Upper lobe of left lung (tissue), 6 donors: ENCODE data around the gene PCSK9. TPM values are rescaled to one million over a fixed set of nuclear protein-coding genes. Genes with fewer than 3 reads are reported as not detected.

Source experiments
- ATAC-seq, 2 donors: fragments of 200-7000 bp; cut with Tn5 transposase; one replicate each; pipeline ENCODE4 v1.9.1; 2022; ENCODE audit warnings: mild to moderate bottlenecking in 2 of 2, moderate library complexity in 2 of 2; ENCODE audit not compliant: low FRiP score in 2 of 2
- DNase-seq, 2 donors: peaks; one replicate each; pipeline ENCODE4 v3.0.0-alpha.2; 2019 to 2020
- H3K27ac ChIP-seq, 4 donors: fragments of 200-600 bp; sonication (generic); one replicate each; pipeline ENCODE4 v1.5.1; 2016 to 2019
- H3K27me3 ChIP-seq, 4 donors: fragments of 200-600 bp; sonication (generic); one replicate each; pipeline ENCODE4 v1.5.1; 2017 to 2019
- H3K36me3 ChIP-seq, 4 donors: fragments of 200-600 bp; sonication (generic); one replicate each; pipeline ENCODE4 v1.5.1; 2016 to 2019
- H3K4me1 ChIP-seq, 4 donors: fragments of 200-600 bp; sonication (generic); one replicate each; pipeline ENCODE4 v1.5.1; 2018 to 2019
- H3K4me3 ChIP-seq, 4 donors: fragments of 200-600 bp; sonication (generic); one replicate each; pipeline ENCODE4 v1.5.1; 2017 to 2019; ENCODE audit warnings: mild to moderate bottlenecking in 2 of 4, moderate library complexity in 1 of 4
- H3K9me3 ChIP-seq, 4 donors: fragments of 200-600 bp; sonication (generic); one replicate each; pipeline ENCODE4 v1.5.1; 2018 to 2019
- EP300 ChIP-seq, 4 donors: sonication (generic); formaldehyde crosslinking; IDR thresholded peaks; one replicate each; pipeline ENCODE4 v1.5.1; 2017; ENCODE audit warnings: antibody characterized with exemption in 4 of 4, control low read depth in 2 of 4
- POLR2A ChIP-seq, 4 donors: fragments of 450-650 bp; IDR thresholded peaks; one replicate each; pipeline ENCODE4 v1.5.1; 2016 to 2017; ENCODE audit warnings: antibody characterized with exemption in 4 of 4, mild to moderate bottlenecking in 2 of 4
- POLR2AphosphoS5 ChIP-seq, 2 donors: sonication (generic); formaldehyde crosslinking; IDR thresholded peaks; one replicate each; pipeline ENCODE4 v1.5.1; 2017; ENCODE audit warnings: antibody characterized with exemption in 2 of 2
- WGBS, 2 donors: methylation state at CpG; one replicate each; pipeline ENCODE4 v1.1.5; 2017 to 2018; 5-methylcytosine and 5-hydroxymethylcytosine counted together
- total RNA-seq, 6 donors: library from RNA; depleted of rRNA in 4 of 6; stranded (reverse); fragments of >200 nt in 4 of 6; gene quantifications; one replicate each; pipeline versions ENCODE4 v1.1.0 to v1.2.1, GENCODE V29; 2016 to 2021
- TF ChIP-seq, protein P1 (sequence below), 6 experiments: fragments of 450-650 bp in 4 of 6; fragments of 200-600 bp in 2 of 6; sonication (generic) in 2 of 6; IDR thresholded peaks; one replicate each; pipeline ENCODE4 v1.5.1; 2016 to 2019; ENCODE audit warnings: antibody characterized with exemption in 6 of 6
- donor health status: DM: no; HTN: no; CAD: no; lungs with moderate emphysema.
- donor health status: DM: no; HTN: yes; CAD: no; lungs with severe emphysema.

The PCSK9 gene
- total RNA-seq, 6 donors from 2014 or later: 9.4 to 63.9 (median 31.5) TPM

DNA sequence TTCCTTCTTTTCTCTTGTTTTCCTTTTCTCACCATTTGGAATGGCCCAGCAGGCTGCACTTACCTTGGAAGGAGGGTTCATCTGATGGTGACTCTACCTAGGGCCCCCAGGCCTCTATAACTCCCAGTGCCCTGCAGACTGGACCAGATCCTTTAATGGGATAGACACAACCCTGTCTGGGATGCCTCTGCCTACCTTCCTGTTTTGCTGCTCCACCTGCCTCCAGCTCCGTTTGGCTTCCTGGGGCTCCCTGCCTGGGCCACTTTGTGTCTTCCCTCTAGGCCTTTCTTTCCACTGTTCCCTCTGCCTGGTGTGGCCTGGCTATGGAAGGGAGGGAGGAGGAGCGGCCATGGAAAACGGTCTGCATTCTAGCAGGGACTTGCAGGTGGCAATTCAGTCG, 7.5 kb downstream of the PCSK9 start:
- Histone ChIP-seq H3K4me1 (no peaks in the 10 kb centered on the region), H3K9me3 (no peaks in the 10 kb centered on the region), H3K4me3 (no peak overlapping the region), H3K27me3 (no peaks in the 10 kb centered on the region), H3K36me3 (peaks cover 0 to 5% (median 2%) of the 10 kb centered on the region in 4 donors), H3K27ac (no peak overlapping the region)
- TF ChIP-seq POLR2AphosphoS5 (IDR thresholded peaks at IDR 0.05) (no peak), EP300 (IDR thresholded peaks at IDR 0.05) (no peak), POLR2A (IDR thresholded peaks at IDR 0.05) (no peak)
- ATAC-seq: no peak
- no peak for DNase-seq
- WGBS, 2 donors: 88 to 90% methylated on average over 4 of the region's 4 CpGs

DNA sequence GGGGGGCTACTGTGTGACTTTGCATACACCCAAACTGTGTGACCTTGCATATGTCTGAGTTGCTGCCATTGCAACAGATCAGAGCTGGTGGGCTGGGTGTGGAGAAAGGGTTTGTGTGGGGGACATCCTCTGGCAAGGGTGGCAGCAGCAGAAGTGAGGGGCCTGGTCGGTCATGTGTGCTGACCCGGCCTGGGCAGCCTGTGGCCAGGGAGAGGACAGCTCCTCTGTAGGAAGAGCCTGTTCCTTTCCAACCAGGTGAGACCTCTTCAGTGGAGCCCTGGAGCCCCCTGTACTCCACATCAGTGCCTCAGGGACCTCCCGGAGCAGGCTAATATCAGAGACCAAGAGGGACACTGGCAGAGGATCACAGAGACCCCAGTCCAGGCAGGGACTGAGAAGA, 8.3 kb downstream of the PCSK9 start:
- H3K4me3 ChIP-seq: no peak overlapping the region
- TF ChIP-seq, protein P1, sequence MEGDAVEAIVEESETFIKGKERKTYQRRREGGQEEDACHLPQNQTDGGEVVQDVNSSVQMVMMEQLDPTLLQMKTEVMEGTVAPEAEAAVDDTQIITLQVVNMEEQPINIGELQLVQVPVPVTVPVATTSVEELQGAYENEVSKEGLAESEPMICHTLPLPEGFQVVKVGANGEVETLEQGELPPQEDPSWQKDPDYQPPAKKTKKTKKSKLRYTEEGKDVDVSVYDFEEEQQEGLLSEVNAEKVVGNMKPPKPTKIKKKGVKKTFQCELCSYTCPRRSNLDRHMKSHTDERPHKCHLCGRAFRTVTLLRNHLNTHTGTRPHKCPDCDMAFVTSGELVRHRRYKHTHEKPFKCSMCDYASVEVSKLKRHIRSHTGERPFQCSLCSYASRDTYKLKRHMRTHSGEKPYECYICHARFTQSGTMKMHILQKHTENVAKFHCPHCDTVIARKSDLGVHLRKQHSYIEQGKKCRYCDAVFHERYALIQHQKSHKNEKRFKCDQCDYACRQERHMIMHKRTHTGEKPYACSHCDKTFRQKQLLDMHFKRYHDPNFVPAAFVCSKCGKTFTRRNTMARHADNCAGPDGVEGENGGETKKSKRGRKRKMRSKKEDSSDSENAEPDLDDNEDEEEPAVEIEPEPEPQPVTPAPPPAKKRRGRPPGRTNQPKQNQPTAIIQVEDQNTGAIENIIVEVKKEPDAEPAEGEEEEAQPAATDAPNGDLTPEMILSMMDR (IDR thresholded peaks at IDR 0.05): no peak
- TF ChIP-seq EP300 (IDR thresholded peaks at IDR 0.05) (no peak), POLR2AphosphoS5 (IDR thresholded peaks at IDR 0.05) (no peak), POLR2A (IDR thresholded peaks at IDR 0.05) (no peak)
- H3K36me3 ChIP-seq: peaks cover 0 to 8% (median 2%) of the 10 kb centered on the region in 4 donors
- no peaks in the 10 kb centered on the region for H3K27me3 ChIP-seq
- no peaks in the 10 kb centered on the region for H3K9me3 ChIP-seq
- ATAC-seq (no peak), DNase-seq (no peak)
- H3K27ac ChIP-seq: no peak overlapping the region
- peaks cover 0 to under 1% (median 0%) of the 10 kb centered on the region in 4 donors for H3K4me1 ChIP-seq
- WGBS, 2 donors: 97 to 100% methylated on average over 1 to 3 of the region's 3 CpGs

DNA sequence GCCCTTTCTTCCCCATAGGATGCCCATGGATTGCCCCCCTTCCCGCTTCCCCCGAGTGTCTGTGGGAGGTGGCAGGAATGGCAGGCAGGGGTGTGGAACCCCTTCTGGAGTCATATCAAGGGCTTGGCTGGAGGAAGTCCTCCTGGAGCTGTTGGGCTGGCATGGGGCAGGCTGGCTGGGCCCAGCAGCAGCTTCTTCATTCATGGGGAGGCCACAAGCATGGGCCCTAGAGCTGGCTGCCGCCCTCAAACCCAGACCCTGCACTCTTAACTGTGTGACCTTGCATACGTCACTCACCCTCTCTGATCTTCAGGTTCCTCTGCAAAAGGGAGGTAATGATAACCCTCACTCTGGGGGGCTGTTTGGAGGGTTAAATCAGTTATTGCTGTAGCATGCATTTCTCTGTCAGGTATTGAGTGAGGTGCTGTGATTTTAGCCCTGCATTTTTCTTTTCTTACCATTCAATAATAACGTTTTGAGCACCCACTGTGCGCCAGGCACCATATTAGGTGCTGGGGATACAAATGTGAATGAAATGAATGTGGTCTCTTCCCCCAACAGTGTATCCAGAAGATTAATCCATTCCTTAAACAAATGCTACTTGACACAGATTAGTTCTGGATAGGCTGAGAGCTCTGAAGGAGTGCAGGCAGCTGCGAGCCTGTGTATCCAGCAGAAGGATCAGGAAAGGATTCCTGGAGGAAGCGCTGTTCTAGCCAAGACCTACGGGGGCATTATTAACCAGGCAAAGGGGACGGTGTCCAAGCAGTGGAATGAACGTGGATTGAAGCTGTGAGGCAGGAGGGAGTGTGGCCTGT, 9.3 kb downstream of the PCSK9 start:
- no peak overlapping the region for H3K4me3 ChIP-seq
- H3K4me1 ChIP-seq: peaks cover 0 to 5% (median 2%) of the 10 kb centered on the region in 4 donors
- WGBS, 2 donors: 87 to 89% methylated on average over 10 to 11 of the region's 11 CpGs
- no peak for DNase-seq
- peaks cover 0 to 13% (median 2%) of the 10 kb centered on the region in 4 donors for H3K36me3 ChIP-seq
- H3K9me3 ChIP-seq: no peaks in the 10 kb centered on the region
- TF ChIP-seq POLR2AphosphoS5 (IDR thresholded peaks at IDR 0.05) (no peak), POLR2A (IDR thresholded peaks at IDR 0.05) (no peak), EP300 (IDR thresholded peaks at IDR 0.05) (no peak)
- TF ChIP-seq, protein P1 (IDR thresholded peaks at IDR 0.05): no peak
- no peak for ATAC-seq
- no peaks in the 10 kb centered on the region for H3K27me3 ChIP-seq
- H3K27ac ChIP-seq: no peak overlapping the region

DNA sequence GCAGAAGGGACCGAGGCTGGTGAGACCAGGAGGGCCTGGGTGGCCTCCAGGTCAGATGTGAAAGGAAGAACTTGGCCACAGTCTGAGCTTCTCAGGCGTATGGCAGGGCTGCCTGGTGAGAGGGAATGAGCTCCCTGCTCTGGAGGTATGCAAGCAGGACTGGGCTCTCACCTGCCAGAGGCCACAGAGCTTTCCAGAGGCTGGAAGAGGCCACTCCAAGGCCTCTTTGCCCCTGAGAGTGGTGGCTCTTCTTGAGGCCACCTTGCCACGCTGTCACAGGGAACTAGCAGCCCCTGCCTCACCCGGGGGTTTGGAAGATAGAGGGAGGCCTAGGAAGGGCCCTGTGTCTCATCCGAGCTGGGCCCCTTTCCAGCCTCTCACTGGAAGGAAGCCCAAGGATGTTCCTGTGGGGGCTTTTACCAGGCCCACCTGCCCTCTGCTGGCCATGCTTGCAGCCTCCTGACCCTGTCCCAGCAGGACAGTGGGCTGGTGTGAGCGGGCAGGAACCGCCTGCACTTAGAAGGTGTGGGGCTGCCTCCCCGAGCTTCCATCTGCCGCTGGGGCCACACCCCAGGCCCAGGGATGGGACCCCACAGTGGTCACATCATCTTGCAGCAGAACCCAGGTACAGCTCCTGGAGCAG, 10.0 kb downstream of the PCSK9 start:
- DNase-seq (peak in 1 of 2 donors; percentile 52), ATAC-seq (no peak)
- 82 to 83% methylated on average over 5 to 9 of the region's 9 CpGs for WGBS, 2 donors
- TF ChIP-seq POLR2A (IDR thresholded peaks at IDR 0.05): no peak
- TF ChIP-seq EP300 (IDR thresholded peaks at IDR 0.05): no peak
- TF ChIP-seq, protein P1 (IDR thresholded peaks at IDR 0.05): no peak
- TF ChIP-seq POLR2AphosphoS5 (IDR thresholded peaks at IDR 0.05): no peak
- Histone ChIP-seq H3K27ac (no peak overlapping the region), H3K4me1 (peaks cover 0 to 5% (median 2%) of the 10 kb centered on the region in 4 donors), H3K9me3 (no peaks in the 10 kb centered on the region), H3K4me3 (no peak overlapping the region), H3K27me3 (no peaks in the 10 kb centered on the region), H3K36me3 (peaks cover 0 to 16% (median 2%) of the 10 kb centered on the region in 4 donors)

DNA sequence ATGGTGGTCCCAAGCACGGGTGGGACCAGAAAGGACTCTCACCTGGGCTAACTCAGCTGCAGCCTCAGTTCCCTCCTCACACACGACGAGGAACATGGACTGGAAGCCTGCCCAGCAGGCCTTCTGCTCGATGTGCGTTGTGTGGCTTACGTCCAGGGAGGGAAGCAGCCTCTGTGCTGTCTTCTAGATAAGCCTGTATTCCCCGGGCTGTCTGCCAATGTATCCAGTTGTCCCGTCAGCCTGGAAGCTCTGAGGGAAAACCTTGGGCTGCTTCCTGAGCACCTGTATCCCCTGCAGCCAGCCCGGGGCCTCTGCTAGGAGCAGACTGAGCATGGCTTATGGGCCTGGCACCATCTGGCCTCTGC, 10.5 kb downstream of the PCSK9 start:
- Histone ChIP-seq H3K4me3 (no peak overlapping the region), H3K27me3 (no peaks in the 10 kb centered on the region), H3K36me3 (peaks cover 0 to 16% (median 2%) of the 10 kb centered on the region in 4 donors), H3K4me1 (peaks cover 0 to 5% (median 2%) of the 10 kb centered on the region in 4 donors), H3K27ac (no peak overlapping the region), H3K9me3 (no peaks in the 10 kb centered on the region)
- ATAC-seq: no peak
- no peak for DNase-seq
- TF ChIP-seq POLR2AphosphoS5 (IDR thresholded peaks at IDR 0.05): no peak
- TF ChIP-seq POLR2A (IDR thresholded peaks at IDR 0.05): no peak
- no peak for TF ChIP-seq EP300 (IDR thresholded peaks at IDR 0.05)
- TF ChIP-seq, protein P1 (IDR thresholded peaks at IDR 0.05): no peak
- WGBS, 2 donors: 54 to 60% methylated on average over 4 to 7 of the region's 9 CpGs
